Left renal cortex interstitium (tissue), 4 donors: ENCODE data around the gene TBL1Y. TPM values are rescaled to one million over a fixed set of nuclear protein-coding genes. Genes with fewer than 3 reads are reported as not detected.
"Not testable (repeated sequence)": the region's sequence is repeated elsewhere in the genome, so short reads cannot be mapped to it uniquely, and the experiment has no call there.

Source experiments
- DNase-seq, 4 donors: peaks; one replicate each; pipeline ENCODE4 v3.0.0-alpha.2; 2013; ENCODE audit warnings: low read depth in 4 of 4, low spot score in 2 of 4, missing footprints in 1 of 4
- polyA plus RNA-seq, 4 donors: library from polyadenylated mRNA; unstranded; fragments of 120-200 nt; gene quantifications; one replicate each; pipeline ENCODE4 v1.2.1, GENCODE V29; 2013; ENCODE audit not compliant: insufficient read length in 4 of 4

TBL1Y gene
- polyA plus RNA-seq, 4 donors, result 3.1 to 5.8 (median 3.7) TPM

DNA sequence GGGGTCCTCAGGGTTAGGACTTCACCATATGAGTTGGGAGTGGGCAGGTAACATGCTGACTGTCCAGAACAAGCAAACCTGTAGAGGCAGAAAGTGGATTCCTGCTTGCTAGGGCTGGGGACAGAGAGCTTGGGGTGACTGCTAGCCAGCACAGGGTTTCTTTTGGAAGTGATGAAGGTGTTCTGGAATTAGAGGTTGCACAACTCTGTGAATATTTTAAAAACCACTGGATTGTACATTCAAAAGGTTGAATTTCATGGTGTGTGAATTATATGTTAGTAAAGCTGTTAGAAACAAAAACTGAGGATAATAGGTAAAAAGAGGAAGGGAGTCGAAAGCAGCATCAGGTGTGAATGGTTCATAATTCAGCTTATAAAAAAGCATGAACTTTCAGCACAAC is 57.7 kb downstream of the TBL1Y start:
- no peak for DNase-seq

DNA sequence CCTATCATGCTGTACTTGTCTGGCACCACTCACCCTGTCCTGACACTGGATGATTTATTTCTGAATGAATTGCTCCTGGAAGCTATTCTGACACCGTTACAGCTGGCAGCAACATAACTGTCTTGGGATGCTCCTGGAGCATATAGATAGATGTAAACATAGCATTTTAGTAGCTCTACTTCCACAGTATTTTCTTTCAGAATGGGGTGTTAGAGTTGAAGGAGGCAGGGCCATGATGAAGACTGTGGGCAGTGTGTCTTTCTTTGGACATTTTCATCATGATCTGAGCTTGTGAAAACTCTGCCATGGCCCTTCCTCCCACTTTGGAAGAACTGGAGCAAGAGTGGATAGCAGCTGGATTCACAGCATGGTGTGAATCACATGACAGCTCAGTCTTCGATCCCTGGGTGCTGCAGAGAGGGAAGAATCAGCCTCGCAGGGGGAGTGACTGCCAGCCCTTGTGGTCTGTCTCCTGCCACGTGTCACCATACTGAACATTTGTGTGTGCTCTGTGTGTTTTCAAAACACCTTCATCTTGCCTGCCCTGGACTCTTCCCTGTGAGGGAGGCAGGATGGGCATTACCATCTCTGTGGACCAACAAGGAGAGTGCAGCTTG is 61.9 kb downstream of the TBL1Y start:
- no peak for DNase-seq

DNA sequence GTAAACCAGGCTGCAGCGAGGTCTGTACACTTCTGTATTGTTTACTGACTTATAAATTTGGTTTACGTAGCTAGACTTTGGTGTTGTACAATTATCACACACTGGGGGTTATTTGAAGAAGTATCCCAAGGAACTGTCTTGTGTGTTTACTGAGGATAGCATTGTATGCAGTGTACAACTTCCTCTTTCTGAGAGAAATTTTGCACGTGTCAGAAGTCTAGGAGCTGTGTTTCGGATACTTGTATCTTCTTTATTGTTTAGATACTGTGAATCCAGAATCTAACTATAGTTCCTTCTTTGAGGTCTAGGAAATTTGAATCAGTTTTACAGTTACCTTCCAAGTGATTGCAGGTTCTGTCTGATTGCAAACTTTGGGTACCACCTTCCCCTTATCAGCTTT is 64.5 kb downstream of the TBL1Y start:
- no peak for DNase-seq

DNA sequence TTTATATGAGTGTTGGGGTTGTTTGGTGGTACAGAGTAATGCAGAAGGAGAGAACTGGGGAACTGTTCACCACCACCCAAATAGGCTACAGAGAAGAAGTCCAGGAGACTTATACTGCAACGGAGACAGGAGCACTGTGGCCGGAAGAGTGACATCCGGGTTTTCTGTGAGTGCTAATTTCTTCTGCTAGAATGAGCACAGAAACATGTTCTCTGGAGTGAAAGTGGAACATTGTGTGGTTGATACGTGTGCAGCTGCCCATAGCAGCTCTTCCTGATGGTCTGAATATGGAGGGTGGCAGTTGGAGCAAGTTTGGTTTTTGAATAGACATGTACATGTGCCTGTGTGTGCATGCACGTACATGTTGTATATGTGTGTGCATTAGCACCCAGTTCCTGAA is 67.3 kb downstream of the TBL1Y start:
- DNase-seq, result no peak

DNA sequence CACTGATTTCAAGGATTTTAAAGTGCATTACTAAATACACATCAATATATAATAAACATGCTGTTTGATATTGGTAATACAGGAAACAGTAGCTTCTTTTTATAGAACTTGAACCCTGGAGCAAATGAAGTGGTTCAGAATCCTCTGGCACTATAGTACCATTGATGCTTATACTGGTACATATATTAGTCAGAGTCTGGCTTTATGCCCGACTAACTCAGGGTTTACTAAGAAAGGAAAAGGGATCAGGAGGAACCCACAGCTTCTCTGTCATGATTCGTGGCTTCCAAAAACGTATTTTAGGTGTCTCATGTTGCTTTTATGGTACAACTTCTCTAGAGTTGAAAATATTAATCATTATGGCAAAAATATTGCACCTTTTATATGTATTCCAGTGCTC is 72.7 kb downstream of the TBL1Y start:
- DNase-seq, result no peak

DNA sequence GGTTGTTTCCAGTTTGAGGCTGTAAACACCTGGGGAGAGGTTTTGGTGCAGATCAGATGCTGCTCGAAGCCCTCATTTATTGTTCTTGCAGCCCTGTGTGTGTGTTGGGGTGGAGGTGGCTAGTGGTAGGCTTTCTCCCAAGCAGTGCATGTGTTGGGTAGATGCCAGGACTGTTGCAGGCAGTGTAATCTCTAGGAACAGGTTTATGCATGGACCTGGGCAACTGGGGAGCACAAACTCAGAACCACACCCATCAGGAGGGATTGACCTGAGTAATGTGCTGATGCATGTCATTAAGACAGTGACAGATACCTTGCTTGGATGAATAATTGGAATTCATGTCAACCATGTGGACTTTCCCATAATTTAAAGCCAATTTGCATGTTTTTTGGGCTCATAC is 77.3 kb downstream of the TBL1Y start:
- DNase-seq, result no peak

DNA sequence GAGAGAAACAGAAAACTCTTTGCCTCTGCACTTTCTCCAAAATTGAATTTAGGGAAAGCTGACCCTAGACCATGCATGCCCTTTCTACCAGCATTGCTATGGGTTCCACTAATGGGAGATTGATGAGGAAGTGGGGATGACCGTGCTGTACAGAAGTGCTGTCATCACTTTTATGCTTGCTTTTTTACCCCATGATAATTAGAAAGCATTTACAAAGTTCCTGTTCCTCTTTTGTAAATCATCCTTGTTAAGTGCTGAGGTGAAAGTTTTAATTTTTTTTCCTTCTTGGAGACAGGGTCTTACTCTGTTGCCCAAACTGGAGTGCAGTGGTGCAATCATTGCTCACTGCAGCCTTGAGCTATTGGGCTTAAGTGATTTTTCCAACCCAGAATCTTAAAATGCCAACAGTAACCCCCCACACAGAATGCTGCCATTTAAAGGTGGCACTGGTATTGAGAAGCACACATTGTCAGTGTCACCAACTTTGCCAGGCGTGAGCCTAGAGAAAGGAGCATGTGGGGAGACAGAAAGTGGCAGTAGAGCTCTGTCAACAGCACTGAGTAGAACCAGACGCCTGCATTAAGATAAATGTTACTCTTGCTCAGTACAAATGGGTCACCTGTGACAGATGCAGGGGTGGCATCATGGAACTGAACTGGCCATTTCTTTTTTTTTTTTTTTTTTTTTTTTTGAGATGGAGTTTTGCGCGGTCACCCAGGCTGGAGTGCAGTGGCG is 79.6 kb downstream of the TBL1Y start:
- no peak for DNase-seq

DNA sequence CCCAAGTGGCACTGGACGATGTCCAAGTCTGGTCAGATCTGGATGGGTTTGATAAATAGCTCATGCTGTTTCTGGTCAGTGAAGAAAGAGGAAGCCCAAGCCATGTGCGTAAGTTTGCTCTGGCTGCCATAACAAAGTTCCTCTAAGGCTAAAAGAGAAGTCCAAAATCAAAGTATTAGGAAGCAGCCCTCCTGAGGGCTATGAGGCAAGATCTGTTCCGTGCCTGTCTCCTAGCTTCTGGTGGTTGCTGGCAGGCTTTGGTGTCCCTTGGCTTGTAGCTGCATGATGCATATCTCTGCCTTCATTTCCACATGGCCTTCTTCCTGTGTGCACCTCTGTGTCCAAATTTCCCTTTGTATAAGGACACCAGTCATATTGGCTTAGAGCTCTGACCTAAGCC is 81.5 kb downstream of the TBL1Y start:
- DNase-seq, result no peak

DNA sequence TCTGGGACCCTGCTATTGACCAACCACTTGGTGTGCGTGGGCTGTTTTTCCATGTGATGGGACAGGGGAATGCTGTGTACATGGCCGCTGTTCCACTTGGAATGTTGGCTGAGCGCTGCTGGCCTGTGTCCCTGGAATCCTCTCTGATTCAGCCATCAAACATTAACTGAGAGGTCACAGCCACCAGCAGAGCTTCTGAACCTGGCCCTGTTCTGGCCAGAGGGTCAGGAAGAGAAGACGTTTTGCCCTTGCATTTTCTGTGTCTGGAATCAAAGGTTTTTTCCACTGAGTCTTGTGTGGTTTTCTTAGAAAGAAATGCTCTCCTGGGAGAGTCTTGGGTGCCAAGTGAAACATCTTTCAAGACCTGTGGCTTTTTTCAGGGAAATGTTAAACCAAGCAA is 85.5 kb downstream of the TBL1Y start:
- no peak for DNase-seq

DNA sequence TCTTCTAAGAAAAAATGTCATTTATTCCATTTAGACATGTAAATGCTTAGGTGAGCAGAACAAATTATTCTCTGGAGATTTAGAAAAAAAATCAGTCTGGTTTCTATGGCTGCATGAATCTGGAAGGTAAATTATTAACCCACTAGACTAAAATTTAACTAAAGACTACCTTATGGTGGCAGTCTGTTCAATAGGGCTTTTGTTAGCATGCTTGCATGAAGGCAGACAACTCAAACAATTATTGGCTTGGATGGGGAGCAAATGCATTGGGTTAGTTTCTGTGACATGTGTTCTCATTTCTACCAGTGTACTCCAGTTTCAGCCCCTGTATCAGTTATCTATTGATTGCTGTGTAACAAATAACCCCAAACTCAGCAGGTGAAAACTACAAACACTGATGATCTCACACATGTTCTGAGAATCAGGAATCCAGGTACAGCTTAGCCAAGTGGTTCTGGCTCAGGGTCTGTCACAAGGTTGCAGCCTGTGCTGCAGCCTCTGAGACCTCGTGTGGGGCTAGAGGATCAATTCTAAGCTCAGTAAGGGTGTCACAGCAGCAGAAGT is 87.1 kb downstream of the TBL1Y start:
- no peak for DNase-seq

DNA sequence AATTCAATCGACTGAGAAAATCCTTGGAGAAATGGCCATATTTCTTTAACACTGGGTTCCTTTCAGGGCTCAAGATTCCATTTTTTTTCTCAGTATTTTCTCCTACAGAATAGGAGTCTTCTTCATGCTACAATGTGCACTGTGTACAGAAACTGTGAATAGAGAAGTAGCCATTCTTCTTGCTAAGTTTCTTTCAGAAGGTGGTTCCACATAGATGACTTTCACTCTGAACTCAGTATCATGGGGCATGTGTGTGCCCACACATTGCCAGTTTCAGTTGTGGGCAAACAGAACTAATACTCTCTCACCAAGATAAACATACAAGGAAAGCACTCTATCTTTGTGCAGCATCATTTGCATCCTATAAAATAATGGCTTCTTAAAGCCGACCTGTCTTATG is 89.4 kb downstream of the TBL1Y start:
- no peak for DNase-seq

DNA sequence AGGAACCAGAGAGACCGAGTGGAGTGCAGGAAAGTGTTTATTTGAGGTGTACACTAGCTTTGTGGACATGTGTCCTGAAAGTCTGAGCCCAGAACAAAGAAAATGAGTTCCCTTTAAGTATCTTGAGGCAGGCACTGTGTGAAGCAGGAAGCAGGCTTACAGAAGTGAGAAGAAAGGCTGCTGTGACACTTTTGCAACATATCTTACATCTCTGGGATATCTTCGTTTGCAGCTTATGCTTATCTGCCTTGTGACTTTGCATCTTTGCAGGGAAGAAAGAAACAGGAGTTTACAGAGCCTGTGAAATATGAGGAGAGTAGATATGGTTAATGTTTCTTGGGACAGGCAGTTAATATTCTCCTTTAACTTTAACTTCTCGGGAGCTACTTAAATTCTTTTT is 92.1 kb downstream of the TBL1Y start:
- DNase-seq, result no peak

DNA sequence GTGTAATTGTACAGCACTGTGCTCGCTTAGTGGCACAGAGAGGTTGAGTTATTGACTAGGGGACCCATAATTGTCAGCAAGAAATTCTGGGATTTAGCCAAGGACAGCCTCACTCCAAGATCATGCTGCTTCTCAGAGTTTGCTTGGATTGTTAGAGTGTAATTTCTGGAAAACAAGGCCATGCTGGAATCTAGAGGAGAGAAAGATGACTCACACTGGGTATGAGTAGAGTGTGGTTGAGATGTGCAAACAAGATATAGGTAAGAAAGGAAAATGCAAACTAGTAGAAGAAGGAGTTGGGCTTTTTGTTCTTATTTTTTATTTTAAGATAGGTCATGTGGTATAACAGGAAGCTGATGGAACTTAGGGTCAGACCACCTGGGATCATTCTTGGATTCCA is 97.4 kb downstream of the TBL1Y start:
- DNase-seq, result no peak

DNA sequence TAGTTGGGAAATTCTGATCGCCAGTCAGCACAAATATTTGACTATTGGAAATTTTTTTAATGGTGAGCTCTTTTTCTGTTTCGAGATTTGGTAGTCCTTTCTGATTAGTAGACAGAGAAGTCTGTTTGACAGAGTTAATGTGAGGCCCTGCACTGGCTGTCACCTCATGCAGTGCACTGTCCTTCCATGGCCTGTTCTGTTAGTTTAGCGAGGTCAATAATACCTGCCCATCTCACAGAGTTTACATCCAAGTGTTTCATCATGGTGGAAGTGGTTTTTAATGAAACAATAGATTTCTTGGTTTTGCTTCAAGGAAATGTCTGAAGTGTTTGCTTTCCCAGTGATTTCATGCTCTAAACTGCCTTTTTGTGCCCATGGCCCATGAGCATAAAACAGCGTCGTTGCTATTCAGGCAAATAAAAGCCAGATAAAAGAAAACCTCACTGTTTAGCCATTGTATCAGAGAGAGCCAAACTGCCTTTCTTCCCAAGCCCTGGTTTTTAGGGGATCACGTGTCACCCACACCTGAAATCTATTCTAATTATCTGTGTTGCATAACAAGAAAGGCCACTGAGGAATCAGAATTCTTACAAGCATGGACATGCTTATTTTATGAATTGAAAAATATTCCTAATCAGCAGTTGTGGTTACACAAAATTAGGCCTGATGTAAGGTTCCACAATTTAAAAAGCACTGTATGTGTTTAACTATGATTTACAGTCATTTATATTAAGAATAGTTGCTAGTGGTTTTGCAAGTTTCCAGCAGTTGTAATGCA is 98.3 kb downstream of the TBL1Y start:
- no peak for DNase-seq

DNA sequence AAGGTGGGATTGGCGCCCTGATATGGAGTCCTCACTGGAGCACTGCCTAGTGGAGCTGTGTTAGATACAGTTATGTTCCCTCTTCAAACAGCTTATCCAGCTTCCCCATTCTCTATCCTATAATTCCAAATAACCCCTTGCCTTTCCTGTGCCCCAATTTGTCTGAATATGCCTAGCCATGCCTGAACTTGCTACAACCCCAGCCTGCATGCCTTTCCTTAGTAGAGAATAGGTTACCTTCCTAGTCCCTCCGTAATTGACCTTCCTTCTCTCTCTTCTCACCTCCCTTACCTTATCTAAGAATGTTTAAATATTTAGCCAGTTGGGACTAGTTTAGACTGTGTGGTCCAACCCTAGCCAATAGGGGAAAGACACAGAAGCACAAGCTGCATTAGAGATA is 102.6 kb downstream of the TBL1Y start:
- DNase-seq, result no peak

DNA sequence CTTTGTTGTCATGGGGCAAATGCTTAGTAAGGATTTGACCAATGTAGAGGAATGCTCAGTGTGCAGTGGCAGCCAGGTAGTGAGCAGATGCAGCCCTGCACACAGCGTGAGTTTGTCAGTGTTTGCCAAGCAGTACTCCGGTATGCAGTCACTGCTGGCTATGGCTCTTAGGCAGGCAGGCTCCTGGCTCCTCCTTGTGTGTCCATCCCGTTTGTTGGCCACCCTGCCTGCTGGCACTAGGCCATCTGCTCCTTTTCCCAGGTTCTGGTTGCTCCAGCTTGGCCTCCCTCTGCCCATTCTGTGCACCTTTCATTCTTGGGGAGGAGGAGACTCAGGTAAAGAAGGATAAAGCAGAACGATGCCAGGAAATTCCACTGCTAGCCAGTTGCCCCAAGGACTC is 106.0 kb downstream of the TBL1Y start:
- no peak for DNase-seq

DNA sequence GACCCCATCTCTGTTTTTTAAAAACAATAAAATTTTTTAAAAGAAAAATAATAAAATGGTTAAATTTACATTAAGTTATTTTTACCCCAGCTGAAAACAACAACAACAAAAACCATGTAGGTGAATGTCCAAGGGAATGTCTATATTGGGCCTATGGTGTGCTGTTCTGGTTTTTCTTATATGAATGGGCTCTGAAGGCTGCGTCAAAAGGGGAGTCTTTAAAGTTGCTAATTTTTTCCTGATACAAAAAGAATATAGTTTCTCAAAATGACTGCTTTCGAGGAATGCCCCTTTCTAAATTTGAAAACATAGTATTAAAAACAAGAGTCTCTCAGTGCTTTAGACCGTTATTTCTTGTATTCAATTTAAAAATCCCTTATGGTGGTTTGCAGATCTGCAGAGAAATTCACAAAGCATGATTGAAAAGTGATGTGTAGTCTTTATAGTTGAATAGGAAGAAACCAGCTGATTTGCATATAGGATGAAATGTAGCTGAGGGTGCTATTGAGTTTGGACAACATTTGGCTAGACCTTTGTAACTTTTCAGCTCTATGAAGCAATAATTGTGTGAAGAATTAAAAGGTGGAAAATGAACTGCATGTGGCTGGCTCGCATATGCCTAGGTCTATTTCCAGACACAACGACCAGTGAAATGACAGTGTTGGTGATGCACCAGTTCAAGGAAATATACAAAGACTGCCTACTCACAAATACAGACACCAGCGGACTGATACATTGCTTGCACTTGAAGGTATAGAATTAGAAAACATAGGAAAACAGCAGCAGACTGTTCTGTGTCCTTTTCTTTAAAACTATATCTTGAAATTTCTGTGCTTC is 107.0 kb downstream of the TBL1Y start:
- DNase-seq, result no peak

DNA sequence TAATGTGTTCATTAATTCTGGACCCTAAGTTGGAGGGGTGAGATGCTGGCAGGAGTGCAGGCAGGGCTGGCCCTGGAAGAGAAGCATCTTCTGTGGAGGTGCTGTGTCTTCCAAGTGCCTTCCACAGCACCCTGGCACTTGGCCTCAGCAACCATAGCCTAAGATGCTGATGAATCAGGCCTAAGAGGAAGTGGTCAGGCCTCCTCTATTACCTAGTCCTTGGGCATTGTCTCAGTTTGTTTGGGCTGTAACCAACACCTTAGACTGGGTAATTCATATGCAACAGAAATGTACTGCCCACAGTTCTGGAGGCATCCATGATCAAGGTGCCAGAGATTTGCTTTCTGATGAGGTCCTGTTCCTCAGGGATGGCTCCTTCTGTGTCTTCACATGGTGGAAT is 128.5 kb downstream of the TBL1Y start:
- DNase-seq, result no peak

DNA sequence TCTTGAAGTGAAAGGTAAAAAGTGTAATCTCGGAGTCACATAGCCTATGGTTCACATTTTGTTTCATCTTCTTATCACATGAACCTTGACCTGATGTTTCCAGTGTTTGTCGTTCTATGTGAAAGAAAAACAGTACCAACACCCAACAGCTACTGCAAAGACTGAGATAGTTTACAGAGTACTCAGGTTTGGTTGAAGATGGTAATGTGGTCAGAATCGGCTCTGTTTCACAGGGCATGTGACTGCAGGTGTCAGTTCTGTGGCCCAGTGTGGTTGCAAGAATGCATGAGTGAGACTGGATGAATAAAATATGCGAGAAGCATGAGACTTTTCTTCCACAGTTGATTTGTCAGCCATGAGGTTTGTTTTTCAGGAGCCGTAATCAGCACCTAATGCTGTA is 130.2 kb downstream of the TBL1Y start:
- no peak for DNase-seq

DNA sequence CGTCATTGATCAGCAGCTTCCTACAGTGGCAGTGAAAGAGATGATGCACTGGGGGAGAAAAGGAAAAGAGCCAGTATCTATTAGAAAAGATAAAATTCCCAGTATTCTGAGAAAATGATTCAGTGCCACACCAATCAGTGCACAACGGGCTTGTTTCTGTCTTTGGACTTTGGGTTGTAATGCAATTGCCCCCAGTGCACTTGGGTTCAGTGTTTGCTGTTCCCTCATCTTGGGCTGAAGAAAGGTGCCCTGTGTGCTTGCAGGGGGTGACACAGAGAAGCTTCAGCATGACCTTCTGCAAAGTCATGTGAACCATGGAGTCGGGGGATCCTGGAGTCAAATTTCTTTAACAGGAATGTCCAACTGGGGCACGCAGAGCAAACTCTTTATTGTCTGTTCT is 131.5 kb downstream of the TBL1Y start:
- DNase-seq, result no peak

DNA sequence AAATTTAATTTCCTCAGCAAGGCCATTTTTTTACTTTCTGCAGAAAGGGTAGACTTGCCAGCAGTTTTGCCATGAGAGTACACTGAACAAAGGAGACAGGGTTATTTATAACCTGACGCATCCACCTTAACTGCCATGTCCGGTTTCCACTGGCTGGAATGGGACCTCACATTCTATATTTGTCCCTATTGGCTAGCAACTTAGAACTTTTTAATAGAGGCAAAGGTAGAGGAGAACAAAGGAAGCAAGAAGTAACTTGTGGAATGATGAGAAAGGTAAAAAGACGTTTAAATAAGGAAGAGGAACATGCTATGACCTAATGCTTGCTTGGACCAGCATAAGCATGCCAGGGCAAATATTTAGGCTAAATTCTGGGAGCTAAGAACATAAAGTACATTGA is 142.0 kb downstream of the TBL1Y start:
- not testable (repeated sequence) for DNase-seq
